Spleen (tissue), 7 donors: ENCODE data around the gene KCNMB2.

Source experiments
- CTCF ChIP-seq, 11 experiments: fragments of 200-600 bp in 7 of 11; fragments of 450-650 bp in 4 of 11; sonication (generic) in 4 of 11; IDR thresholded peaks in 8 of 11; conservative IDR thresholded peaks in 3 of 11; 1 replicate in 7 of 11; 2 replicates in 4 of 11; pipeline versions ENCODE4 v1.4.0 to v1.8.0; 2016 to 2021; ENCODE audit warnings: antibody characterized with exemption in 11 of 11, inconsistent platforms in 4 of 11, mild to moderate bottlenecking in 1 of 11
- POLR2A ChIP-seq, 3 donors: fragments of 450-650 bp; IDR thresholded peaks; one replicate each; pipeline ENCODE4 v1.5.1; 2017; ENCODE audit warnings: antibody characterized with exemption in 3 of 3, mild to moderate bottlenecking in 1 of 3
- POLR2AphosphoS5 ChIP-seq, 3 donors: sonication (generic); formaldehyde crosslinking; IDR thresholded peaks; one replicate each; pipeline ENCODE4 v1.5.1; 2017; ENCODE audit warnings: antibody characterized with exemption in 3 of 3
- donor health status: DM: no; HTN: no; CAD: no; lungs with moderate emphysema.
- donor health status: DM: no; HTN: no; CAD: no.
- donor health status: DM: no; HTN: no; CAD: no.

- TF ChIP-seq POLR2A (IDR thresholded peaks at IDR 0.05) (no peak), CTCF (IDR thresholded peaks at IDR 0.05 in 8 of 11, conservative IDR thresholded peaks at IDR 0.05 in 3 of 11) (no peak), POLR2AphosphoS5 (IDR thresholded peaks at IDR 0.05) (no peak)
Measured at GRCh38 chr3:178743297-178743696, 207.1 kb downstream of the KCNMB2 start.
